Measurements from ENCODE around the gene LYSMD1.
A peak's percentile ranks its signal among the peaks of the same experiment; 100 is the strongest.

LYSMD1 gene

GRCh38 chr1:151159373-151159772 is 6.3 kb downstream of the LYSMD1 start:
- in situ Hi-C loops (cut with HindIII; ENCODE audit: low sequenced_read_pairs), result no loop called here
- TF ChIP-seq CTCF (IDR thresholded peaks at IDR 0.05; ENCODE audit: low read depth, low read length, missing control alignments), result no peak
- no peak for DNase-seq (ENCODE audit: low read depth)
- no peak overlapping the region for H3K4me3 ChIP-seq (ENCODE audit: low read depth, low read length)

GRCh38 chr1:151158751-151159251 is 6.9 kb downstream of the LYSMD1 start:
- H3K4me3 ChIP-seq (ENCODE audit: low read depth, low read length), result no peak overlapping the region
- in situ Hi-C loops (cut with HindIII; ENCODE audit: low sequenced_read_pairs), result no loop called here
- DNase-seq (ENCODE audit: low read depth), result no peak
- no peak for TF ChIP-seq CTCF (IDR thresholded peaks at IDR 0.05; ENCODE audit: low read depth, low read length, missing control alignments)

- in situ Hi-C loops (cut with HindIII; ENCODE audit: low sequenced_read_pairs), result no loop called here
- no peak for DNase-seq (ENCODE audit: low read depth)
- no peak for TF ChIP-seq CTCF (IDR thresholded peaks at IDR 0.05; ENCODE audit: low read depth, low read length, missing control alignments)
- no peak overlapping the region for H3K4me3 ChIP-seq (ENCODE audit: low read depth, low read length)
Measured at GRCh38 chr1:151158326-151158725, 7.4 kb downstream of the LYSMD1 start.

- no peak overlapping the region for H3K4me3 ChIP-seq (ENCODE audit: low read depth, low read length)
Measured at GRCh38 chr1:151157067-151157531, 8.6 kb downstream of the LYSMD1 start.

GRCh38 chr1:151156515-151156819 is 9.2 kb downstream of the LYSMD1 start, which contains the start of gene TNFAIP8L2:
TSS of gene TNFAIP8L2 (plus strand) at chr1:151156649. CDS start at chr1:151158698, 2,049 bp downstream.
- in situ Hi-C loops (cut with HindIII; ENCODE audit: low sequenced_read_pairs), result no loop called here
- no peak within 1 kb of the TSS for H3K4me3 ChIP-seq (ENCODE audit: low read depth, low read length)
- no peak for TF ChIP-seq CTCF (IDR thresholded peaks at IDR 0.05; ENCODE audit: low read depth, low read length, missing control alignments)
- no peak for DNase-seq (ENCODE audit: low read depth)

More at GRCh38 chr1:151157067-151157531, 8.6 kb downstream of the LYSMD1 start:
- no peak for DNase-seq (ENCODE audit: low read depth)
- no peak for TF ChIP-seq CTCF (IDR thresholded peaks at IDR 0.05; ENCODE audit: low read depth, low read length, missing control alignments)
- in situ Hi-C loops (cut with HindIII; ENCODE audit: low sequenced_read_pairs), result no loop called here

GRCh38 chr1:151147665-151148064 is 18.0 kb downstream of the LYSMD1 start:
- TF ChIP-seq CTCF (IDR thresholded peaks at IDR 0.05; ENCODE audit: low read depth, low read length, missing control alignments), result no peak
- no peak overlapping the region for H3K4me3 ChIP-seq (ENCODE audit: low read depth, low read length)
- in situ Hi-C loops (cut with HindIII; ENCODE audit: low sequenced_read_pairs), result no loop called here
- no peak for DNase-seq (ENCODE audit: low read depth)

GRCh38 chr1:151147132-151147503 is 18.6 kb downstream of the LYSMD1 start:
- peak overlapping the region; percentile 70 for H3K4me3 ChIP-seq (ENCODE audit: low read depth, low read length)
- no peak for DNase-seq (ENCODE audit: low read depth)
- TF ChIP-seq CTCF (IDR thresholded peaks at IDR 0.05; ENCODE audit: low read depth, low read length, missing control alignments), result no peak
- in situ Hi-C loops (cut with HindIII; ENCODE audit: low sequenced_read_pairs), result no loop called here

All from astrocyte of the cerebellum (primary cell).